SK-N-SH (cell line): ENCODE results near the gene HSPH1.

Source experiments
- EP300 ChIP-seq, 2 experiments: IDR thresholded peaks; 2 replicates each; pipeline versions ENCODE4 v1.4.0 to v1.6.1; 2012; ENCODE audit warnings: borderline replicate concordance in 1 of 2, low read depth in 1 of 2, low read length in 1 of 2
- FOXM1 ChIP-seq: IDR thresholded peaks from 2 replicates; pipeline ENCODE4 v1.4.0; 2012; ENCODE audit warnings: low read depth, mild to moderate bottlenecking
- PBX3 ChIP-seq: IDR thresholded peaks from 2 replicates; pipeline ENCODE4; 2012
- RAD21 ChIP-seq: IDR thresholded peaks from 2 replicates; pipeline ENCODE4 v1.6.1; 2012; ENCODE audit warnings: mild to moderate bottlenecking, low read length
- REST ChIP-seq: IDR thresholded peaks from 2 replicates; pipeline ENCODE4 v1.6.1; 2012; ENCODE audit warnings: mild to moderate bottlenecking, low read depth, low read length, moderate library complexity
- TAF1 ChIP-seq: IDR thresholded peaks from 2 replicates; pipeline ENCODE4 v1.6.1; 2012; ENCODE audit warnings: low read depth, mild to moderate bottlenecking, low read length, moderate library complexity, borderline replicate concordance
- TCF12 ChIP-seq: IDR thresholded peaks from 2 replicates; pipeline ENCODE4 v1.4.0; 2012
- TF ChIP-seq, protein P1 (sequence below): fragments of 200-600 bp; sonication (generic); IDR thresholded peaks from 2 replicates; pipeline ENCODE4 v1.6.1; 2017; ENCODE audit warnings: antibody characterized with exemption, mild to moderate bottlenecking, moderate library complexity
- TF ChIP-seq, protein P2 (sequence below): fragments of 150-350 bp; IDR thresholded peaks from 2 replicates; pipeline ENCODE4 v1.6.1; 2017; ENCODE audit warnings: antibody characterized with exemption, low read length, low read depth, borderline replicate concordance

- TF ChIP-seq FOXM1: no peak
- no peak for TF ChIP-seq TAF1
- TF ChIP-seq PBX3: no peak
- TF ChIP-seq, protein P1, sequence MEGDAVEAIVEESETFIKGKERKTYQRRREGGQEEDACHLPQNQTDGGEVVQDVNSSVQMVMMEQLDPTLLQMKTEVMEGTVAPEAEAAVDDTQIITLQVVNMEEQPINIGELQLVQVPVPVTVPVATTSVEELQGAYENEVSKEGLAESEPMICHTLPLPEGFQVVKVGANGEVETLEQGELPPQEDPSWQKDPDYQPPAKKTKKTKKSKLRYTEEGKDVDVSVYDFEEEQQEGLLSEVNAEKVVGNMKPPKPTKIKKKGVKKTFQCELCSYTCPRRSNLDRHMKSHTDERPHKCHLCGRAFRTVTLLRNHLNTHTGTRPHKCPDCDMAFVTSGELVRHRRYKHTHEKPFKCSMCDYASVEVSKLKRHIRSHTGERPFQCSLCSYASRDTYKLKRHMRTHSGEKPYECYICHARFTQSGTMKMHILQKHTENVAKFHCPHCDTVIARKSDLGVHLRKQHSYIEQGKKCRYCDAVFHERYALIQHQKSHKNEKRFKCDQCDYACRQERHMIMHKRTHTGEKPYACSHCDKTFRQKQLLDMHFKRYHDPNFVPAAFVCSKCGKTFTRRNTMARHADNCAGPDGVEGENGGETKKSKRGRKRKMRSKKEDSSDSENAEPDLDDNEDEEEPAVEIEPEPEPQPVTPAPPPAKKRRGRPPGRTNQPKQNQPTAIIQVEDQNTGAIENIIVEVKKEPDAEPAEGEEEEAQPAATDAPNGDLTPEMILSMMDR: no peak
- TF ChIP-seq EP300 (IDR thresholded peaks at IDR 0.05; ENCODE audit: borderline replicate concordance in 1 of 2, low read depth in 1 of 2, low read length in 1 of 2): no peak
- TF ChIP-seq, protein P2, sequence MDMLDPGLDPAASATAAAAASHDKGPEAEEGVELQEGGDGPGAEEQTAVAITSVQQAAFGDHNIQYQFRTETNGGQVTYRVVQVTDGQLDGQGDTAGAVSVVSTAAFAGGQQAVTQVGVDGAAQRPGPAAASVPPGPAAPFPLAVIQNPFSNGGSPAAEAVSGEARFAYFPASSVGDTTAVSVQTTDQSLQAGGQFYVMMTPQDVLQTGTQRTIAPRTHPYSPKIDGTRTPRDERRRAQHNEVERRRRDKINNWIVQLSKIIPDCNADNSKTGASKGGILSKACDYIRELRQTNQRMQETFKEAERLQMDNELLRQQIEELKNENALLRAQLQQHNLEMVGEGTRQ: no peak
- TF ChIP-seq RAD21: no peak
- TF ChIP-seq REST: no peak
- no peak for TF ChIP-seq TCF12
Measured at GRCh38 chr13:31199527-31199848, 37.8 kb upstream of the HSPH1 start.
